Smooth muscle cell of the brain vasculature (primary cell): ENCODE results near the gene SLMAP.

Source experiments
- DNase-seq: peaks from one replicate; pipeline ENCODE4 v3.0.0-alpha.2; 2012; ENCODE audit warnings: low read depth, low spot score

The SLMAP gene

GRCh38 chr3:57753016-57753415 is 3.1 kb upstream of the SLMAP start:
- DNase-seq = no peak

- DNase-seq = no peak
Observed at GRCh38 chr3:57755368-57755675, 787 bp upstream of the SLMAP start.

DNA sequence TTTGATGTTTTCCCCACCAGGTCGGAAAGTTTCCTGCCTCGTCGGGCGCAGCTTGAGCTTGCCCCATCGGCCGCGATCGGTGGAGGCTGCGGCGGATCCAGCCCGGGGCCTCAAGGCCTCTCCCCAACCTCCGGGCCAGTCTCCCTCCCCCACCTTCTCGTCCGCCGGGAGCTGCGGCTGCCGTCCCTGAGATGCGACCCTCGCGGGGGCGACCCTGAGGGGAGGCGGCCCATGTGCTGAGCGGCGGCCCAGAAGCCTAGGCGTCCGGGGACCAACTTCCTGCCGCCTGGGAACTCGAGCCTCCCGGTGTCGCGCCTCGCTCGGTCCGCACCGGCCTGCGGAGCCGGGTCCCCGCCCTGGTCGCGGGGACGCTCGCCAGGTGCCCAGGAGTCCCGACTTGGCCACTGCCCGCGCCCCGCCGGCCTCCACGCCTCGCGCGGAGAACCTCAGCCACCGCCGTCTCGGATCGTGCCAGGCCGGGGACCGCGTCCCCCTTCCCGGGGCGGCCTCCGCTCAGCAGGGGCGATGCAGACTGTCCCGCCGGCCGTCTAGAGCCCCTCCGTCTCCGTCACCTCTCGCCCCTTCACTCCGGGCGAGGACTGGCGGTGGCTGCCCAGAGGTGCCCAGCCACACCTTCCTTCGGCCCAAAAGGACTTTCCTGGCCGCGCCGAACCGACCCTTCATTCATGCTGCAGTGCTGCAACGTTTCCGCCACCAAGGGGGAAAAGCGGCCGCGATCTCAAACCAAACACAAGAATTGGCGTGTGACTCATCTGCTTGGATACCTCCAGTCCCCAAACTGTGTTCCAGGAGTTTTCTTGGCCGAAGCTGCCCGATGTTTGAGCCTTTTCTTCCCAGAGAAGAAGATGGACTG is 656 bp downstream of the SLMAP start:
- no peak for DNase-seq

- no peak for DNase-seq
Observed at GRCh38 chr3:57757642-57758297, 1.7 kb downstream of the SLMAP start.

- DNase-seq = no peak
Observed at GRCh38 chr3:57758686-57759085, 2.6 kb downstream of the SLMAP start.

DNA sequence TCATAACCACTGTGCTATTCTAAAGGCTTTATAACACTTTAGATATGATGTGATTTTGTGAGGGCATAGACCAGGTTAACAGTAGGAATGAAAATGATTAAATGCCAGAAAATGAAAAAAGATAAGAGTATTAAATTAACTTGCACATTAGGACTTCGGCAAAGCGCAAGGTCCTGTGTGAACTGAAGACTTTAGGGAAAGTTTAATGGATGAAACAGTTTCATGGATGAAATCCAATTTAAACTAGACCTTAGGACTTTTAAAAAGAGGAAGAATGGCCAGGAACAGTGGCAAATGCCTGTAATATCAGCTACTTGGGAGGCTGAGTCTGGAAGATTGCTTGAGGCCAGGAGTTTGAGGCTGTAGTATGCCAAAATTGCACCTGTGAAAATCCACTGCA is 8.7 kb downstream of the SLMAP start:
- no peak for DNase-seq

DNA sequence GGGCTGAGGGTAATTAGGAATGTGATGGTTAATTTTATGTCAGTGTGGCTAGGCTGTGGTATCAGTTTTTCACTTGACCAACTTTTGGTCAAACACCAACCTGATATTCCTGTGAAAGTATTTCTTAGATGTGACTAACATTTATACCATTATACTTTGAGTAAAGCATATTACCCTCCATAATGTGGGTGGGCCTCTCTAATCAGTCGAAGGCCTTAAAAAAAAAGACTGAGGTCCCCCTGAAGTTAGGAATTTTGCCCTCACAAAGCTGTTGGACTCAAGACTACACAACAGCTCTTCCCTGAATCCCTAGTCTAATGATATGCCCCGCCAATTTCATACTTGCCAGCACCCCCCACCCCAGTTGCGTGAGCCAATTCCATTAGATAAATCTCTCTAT is 12.5 kb downstream of the SLMAP start:
- DNase-seq = no peak

- DNase-seq = no peak
Observed at GRCh38 chr3:57770009-57770827, 14.1 kb downstream of the SLMAP start.

DNA sequence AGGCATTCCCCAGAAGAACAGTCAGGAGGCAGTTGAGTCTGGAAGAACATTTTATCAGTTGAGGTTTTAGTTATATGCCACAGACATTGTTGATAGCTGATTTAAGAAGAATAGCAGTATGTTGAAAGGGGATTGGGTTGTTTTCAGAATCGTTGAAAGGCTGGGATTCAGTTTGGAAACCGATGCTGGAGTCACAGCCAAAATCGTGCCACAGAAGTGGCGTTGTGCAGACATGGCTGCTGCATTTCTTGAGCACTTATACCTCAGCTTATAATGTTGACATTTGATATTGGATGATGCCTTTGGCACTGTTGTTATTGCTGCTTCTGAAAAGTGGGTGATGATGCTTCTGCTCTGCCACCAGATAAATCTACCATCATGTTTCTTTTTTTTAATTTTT is 16.1 kb downstream of the SLMAP start:
- DNase-seq = no peak

- no peak for DNase-seq
Observed at GRCh38 chr3:57777774-57778173, 21.7 kb downstream of the SLMAP start.

- no peak for DNase-seq
Observed at GRCh38 chr3:57778494-57778893, 22.4 kb downstream of the SLMAP start.

DNA sequence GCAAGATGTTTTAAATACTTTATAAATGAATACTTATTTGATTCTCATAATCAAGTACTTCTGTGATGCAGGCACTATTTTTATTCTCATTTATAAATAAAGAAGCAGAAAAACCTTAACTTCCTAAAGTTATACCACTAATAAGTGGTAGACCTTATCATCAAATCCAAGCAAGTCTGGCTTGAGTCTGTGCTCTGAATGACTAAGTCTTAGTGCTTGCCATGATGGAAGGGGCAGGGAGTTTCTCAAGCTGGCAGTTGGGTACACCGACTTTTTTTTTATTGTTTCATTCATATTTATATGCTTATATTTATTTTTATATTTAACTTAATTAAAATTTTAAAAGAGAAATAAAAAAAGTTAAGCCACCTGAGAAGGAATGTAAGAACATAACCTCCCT is 23.6 kb downstream of the SLMAP start:
- DNase-seq = no peak

- no peak for DNase-seq
Observed at GRCh38 chr3:57783186-57784088, 27.3 kb downstream of the SLMAP start.

DNA sequence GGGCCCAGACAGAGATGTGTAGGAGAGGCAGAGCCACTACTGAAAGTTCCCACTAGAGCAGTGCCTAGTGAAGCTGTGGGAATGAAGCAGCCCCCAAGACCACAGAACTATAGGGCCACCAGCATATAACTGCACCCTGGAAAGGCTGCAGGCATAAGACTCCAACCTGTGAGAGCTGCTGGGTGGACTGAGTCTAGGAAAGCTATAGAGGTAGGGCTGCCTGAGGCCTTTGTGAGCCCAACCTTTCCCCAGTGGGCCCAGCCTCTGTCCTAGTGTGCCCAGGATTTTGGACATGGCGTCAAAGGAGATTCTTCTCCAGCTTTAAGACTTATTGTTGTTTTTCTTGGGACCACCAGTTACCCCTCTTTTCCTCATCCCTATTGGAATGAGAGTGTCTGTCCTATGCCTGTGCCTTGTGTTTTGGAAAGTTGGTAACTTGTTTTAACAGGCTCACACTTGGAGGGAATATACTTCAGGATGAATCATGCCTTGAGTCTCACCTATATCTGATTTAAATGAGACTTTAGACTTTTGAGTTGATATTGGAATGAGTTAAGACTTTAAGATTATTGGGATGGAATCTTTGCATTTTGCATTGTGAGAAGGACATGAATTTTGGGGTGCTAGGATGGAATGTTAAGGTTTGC is 28.1 kb downstream of the SLMAP start:
- no peak for DNase-seq

DNA sequence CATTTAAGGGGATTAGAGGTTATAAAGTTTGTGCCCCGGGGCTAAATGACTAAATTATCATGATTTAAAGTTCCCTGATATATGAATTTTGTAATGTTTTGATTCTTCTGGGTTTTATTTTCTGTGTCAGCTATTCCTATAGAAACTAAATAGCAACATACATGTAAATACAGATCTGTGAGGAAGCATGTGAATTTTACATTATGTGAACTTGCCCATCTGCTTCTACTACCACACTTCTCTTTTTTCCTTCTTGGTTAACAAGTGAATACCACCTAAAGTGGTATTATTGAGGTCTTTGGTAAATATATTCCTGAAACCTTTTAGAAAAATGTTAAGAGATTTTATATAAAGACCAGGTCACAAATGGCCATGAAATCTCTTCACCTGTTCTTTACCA is 29.3 kb downstream of the SLMAP start:
- DNase-seq = no peak

- DNase-seq = no peak
Observed at GRCh38 chr3:57787867-57788623, 31.9 kb downstream of the SLMAP start.

DNA sequence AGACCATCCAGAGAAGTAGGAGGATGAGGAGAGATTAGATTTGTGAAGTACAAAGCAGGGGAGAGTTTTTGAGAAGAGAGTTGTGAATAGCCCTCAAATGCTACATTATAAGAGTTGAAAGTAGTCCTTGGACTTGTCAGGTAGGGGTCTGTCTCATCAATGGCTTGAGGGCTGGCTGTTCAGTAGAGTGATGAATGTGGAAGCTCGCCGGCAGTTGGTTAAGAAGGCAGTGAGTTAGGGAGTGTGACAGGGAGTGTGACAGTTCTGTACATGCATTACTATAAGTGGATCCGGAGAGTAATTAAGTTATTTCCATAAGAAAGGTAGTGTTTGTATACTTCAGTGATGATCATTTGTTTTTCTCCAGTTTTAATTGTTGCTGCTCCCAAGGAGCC is 32.5 kb downstream of the SLMAP start:
- no peak for DNase-seq

- DNase-seq = no peak
Observed at GRCh38 chr3:57791245-57791644, 35.1 kb downstream of the SLMAP start.

DNA sequence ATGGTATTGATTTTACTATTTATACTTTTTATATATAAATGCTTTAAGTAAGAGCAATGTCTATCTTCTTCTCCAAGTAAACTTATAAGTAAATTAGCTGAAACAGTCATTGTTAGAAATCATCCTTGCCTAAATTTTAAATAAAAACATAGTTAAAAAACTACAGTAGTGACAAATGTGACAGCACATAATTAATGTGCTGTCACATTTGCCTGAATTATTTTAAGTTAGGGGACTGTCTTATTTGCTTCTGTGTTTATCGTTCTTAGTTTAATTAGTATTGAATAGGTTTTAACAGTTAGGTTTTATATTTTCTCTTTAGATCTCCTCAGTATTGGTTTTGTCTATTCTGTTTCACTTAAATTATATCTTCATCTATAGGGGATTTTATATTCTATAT is 36.1 kb downstream of the SLMAP start:
- no peak for DNase-seq

- no peak for DNase-seq
Observed at GRCh38 chr3:57793737-57794187, 37.7 kb downstream of the SLMAP start.
